ENCODE measurements around the gene CHTOP.

CHTOP gene

GRCh38 chr1:153597206-153597605 lies 36.7 kb upstream of the CHTOP start:
- CTCF ChIA-PET: interaction anchor here (0.8 to 1.4 kb wide), 3 partner anchors 29 to 245 kb away, joined by 3 to 5 read pairs (median 3); partner anchors contain the start of gene S100A13
- H3K4me3 ChIP-seq (ENCODE audit: low read depth, low read length): no peak overlapping the region
- no peaks in the 10 kb centered on the region for H3K36me3 ChIP-seq (ENCODE audit: control insufficient read depth in 2 of 2, insufficient read depth in 1 of 2, low read length in 2 of 2)
- TF ChIP-seq ZNF629 (tag by site-specific recombination; IDR thresholded peaks at IDR 0.05): no peak
- no peak for TF ChIP-seq ZNF280C (tag by site-specific recombination; IDR thresholded peaks at IDR 0.05)
- TF ChIP-seq, protein P1, sequence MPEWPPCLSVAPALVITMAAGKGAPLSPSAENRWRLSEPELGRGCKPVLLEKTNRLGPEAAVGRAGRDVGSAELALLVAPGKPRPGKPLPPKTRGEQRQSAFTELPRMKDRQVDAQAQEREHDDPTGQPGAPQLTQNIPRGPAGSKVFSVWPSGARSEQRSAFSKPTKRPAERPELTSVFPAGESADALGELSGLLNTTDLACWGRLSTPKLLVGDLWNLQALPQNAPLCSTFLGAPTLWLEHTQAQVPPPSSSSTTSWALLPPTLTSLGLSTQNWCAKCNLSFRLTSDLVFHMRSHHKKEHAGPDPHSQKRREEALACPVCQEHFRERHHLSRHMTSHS (tag by site-specific recombination; IDR thresholded peaks at IDR 0.05): no peak
- TF ChIP-seq WT1 (tag by site-specific recombination; IDR thresholded peaks at IDR 0.05): no peak
- TF ChIP-seq ZNF501 (tag by site-specific recombination; IDR thresholded peaks at IDR 0.05): no peak
- no peak for TF ChIP-seq ZNF514 (tag by site-specific recombination; IDR thresholded peaks at IDR 0.05)
- POLR2A ChIA-PET: no interaction called here
- H3K9me3 ChIP-seq (ENCODE audit: control insufficient read depth, insufficient read depth, low read depth, low read length): no peaks in the 10 kb centered on the region
- no peaks in the 10 kb centered on the region for H3K4me1 ChIP-seq (ENCODE audit: control insufficient read depth, insufficient read depth, low read length)
- H3K27ac ChIP-seq (ENCODE audit: extremely low read depth, low read depth, low read length): no peak overlapping the region

DNA sequence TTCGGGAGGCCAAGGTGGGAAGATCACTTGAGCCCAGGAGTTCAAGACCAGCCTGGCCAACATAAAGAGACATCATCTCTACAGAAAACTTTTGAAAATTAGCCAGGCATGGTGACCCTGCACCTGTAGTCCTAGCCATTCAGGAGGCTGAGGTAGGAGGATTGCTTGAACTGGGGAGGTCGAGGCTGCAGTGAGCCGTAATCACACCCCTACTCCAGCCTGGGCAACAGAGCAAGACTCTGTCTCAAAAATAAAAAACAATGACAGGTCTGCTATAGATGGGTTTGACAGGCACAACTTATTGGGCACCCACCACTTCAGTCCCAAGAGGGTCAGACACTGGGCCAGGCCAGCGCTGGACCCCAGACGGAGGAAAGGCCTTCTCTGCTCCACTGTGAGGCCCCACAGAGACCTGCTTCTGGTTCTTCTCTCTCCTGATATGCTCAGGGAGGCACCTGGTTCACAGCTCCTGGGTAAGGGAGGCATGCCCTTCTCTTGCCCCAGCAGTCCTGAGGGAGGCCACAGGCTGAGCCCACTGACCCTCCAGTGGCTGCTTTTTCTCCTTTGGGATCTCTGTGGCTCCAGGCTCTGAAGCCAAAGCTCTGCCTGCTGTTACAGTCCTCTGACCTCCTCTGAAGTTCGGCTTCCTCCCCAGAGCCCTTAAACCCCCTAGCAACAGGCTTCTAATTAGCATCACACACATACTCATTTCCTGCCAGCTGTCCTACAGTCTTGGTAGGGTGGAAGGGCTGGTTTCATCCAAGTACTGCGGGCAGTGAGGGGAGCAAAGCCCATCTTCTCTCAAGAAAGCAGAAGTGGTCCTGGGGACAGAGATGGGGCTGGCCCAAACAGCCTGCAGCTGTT lies 35.3 kb upstream of the CHTOP start:
- CTCF ChIA-PET: interaction anchor here (0.6 to 1.4 kb wide), 3 partner anchors 26 to 251 kb away, joined by 3 to 5 read pairs (median 4); no protein-coding TSS in a partner anchor
- Histone ChIP-seq H3K27ac (ENCODE audit: extremely low read depth, low read depth, low read length) (no peak overlapping the region), H3K4me1 (ENCODE audit: control insufficient read depth, insufficient read depth, low read length) (no peaks in the 10 kb centered on the region), H3K36me3 (ENCODE audit: control insufficient read depth in 2 of 2, insufficient read depth in 1 of 2, low read length in 2 of 2) (no peaks in the 10 kb centered on the region), H3K9me3 (ENCODE audit: control insufficient read depth, insufficient read depth, low read depth, low read length) (no peaks in the 10 kb centered on the region), H3K4me3 (ENCODE audit: low read depth, low read length) (no peak overlapping the region)
- POLR2A ChIA-PET: no interaction called here
- TF ChIP-seq FEZF1 (tag by site-specific recombination; IDR thresholded peaks at IDR 0.05): no peak
- TF ChIP-seq ZNF302 (tag by site-specific recombination; IDR thresholded peaks at IDR 0.05; ENCODE audit: low read depth): no peak
- no peak for TF ChIP-seq ZNF660 (tag by site-specific recombination; IDR thresholded peaks at IDR 0.05)
- TF ChIP-seq ZNF701 (tag by site-specific recombination; IDR thresholded peaks at IDR 0.05): no peak
- TF ChIP-seq SCRT1 (tag by site-specific recombination; IDR thresholded peaks at IDR 0.05; ENCODE audit: borderline replicate concordance): no peak
- no peak for TF ChIP-seq ZNF26 (tag by site-specific recombination; IDR thresholded peaks at IDR 0.05)
- TF ChIP-seq ZNF558 (tag by site-specific recombination; IDR thresholded peaks at IDR 0.05): no peak
- no peak for TF ChIP-seq ZNF175 (tag by site-specific recombination; IDR thresholded peaks at IDR 0.05)
- no peak for TF ChIP-seq BCL11A (tag by site-specific recombination; IDR thresholded peaks at IDR 0.05; ENCODE audit: low read depth)
- TF ChIP-seq SALL2 (tag by site-specific recombination; IDR thresholded peaks at IDR 0.05; ENCODE audit: borderline replicate concordance): no peak
- TF ChIP-seq ZSCAN16 (tag by site-specific recombination; IDR thresholded peaks at IDR 0.05): no peak
- TF ChIP-seq ZNF433 (tag by site-specific recombination; IDR thresholded peaks at IDR 0.05; ENCODE audit: low read depth): no peak
- no peak for TF ChIP-seq ZNF596 (tag by site-specific recombination; IDR thresholded peaks at IDR 0.05)
- TF ChIP-seq ZFP3 (tag by site-specific recombination; IDR thresholded peaks at IDR 0.05; ENCODE audit: low read depth): no peak
- TF ChIP-seq ZNF76 (tag by site-specific recombination; IDR thresholded peaks at IDR 0.05; ENCODE audit: borderline replicate concordance, low read depth): no peak
- TF ChIP-seq ZNF19 (tag by site-specific recombination; IDR thresholded peaks at IDR 0.05; ENCODE audit: low read depth): no peak
- TF ChIP-seq ZNF114 (tag by site-specific recombination; IDR thresholded peaks at IDR 0.05): no peak
- TF ChIP-seq ZNF777 (tag by site-specific recombination; IDR thresholded peaks at IDR 0.05; ENCODE audit: borderline replicate concordance): no peak
- TF ChIP-seq ZNF211 (tag by site-specific recombination; IDR thresholded peaks at IDR 0.05; ENCODE audit: low read depth): no peak
